NCI-H1436 (cell line): ENCODE data around the gene CCL1.

Experiments
- DNase-seq: peaks from one replicate; lab custom pipeline; 2025; lab: John Stamatoyannopoulos, UW

CCL1 gene, protein sequence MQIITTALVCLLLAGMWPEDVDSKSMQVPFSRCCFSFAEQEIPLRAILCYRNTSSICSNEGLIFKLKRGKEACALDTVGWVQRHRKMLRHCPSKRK

DNA sequence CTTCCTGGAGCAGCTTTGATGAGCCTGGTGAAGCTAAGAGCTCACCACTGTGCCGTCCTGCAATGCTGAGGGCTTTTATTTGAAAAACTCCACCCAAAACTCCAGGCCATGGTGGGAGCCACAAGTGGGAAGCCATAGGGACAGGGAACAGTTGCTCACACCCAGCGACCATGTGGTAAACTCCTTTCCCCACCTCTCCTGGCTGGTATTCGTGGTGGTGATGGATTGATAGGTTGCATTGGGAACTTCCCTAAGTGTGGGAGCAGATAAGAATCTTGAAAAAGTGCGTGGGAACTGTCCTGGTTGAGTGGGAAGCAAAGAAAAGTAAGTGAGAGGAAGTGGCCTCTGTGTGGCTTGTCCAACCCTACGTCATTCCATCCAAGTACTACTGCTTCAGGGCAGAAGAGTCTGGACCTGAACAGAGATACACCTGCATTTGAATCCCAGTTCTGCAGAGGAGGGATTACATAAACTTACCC lies at the start of gene CCL1:
Gene CCL1 (minus strand): TSS at position 51 of the 479 bp plus-strand sequence. CDS start 72 bp downstream, outside the sequence.
- DNase-seq = no peak

DNA sequence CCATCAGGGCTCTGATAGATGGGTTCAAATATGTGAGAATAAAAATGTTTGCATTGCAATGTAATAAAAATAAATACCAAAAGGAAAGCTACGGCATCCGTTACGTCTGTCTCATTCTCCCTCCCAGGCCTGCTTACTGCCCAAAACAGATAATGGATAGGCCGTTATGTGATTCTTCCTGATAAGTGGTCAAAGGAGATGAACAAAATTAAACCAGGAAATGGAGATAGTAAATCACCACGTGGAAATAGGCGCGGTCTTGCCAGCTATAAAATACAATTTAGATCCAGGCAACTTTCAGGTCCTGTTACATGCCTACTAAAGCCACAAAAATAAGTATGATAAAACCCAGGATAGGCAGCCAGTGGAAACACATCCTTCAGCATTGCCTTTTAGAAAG lies 49.5 kb upstream of the CCL1 start:
- DNase-seq = no peak

DNA sequence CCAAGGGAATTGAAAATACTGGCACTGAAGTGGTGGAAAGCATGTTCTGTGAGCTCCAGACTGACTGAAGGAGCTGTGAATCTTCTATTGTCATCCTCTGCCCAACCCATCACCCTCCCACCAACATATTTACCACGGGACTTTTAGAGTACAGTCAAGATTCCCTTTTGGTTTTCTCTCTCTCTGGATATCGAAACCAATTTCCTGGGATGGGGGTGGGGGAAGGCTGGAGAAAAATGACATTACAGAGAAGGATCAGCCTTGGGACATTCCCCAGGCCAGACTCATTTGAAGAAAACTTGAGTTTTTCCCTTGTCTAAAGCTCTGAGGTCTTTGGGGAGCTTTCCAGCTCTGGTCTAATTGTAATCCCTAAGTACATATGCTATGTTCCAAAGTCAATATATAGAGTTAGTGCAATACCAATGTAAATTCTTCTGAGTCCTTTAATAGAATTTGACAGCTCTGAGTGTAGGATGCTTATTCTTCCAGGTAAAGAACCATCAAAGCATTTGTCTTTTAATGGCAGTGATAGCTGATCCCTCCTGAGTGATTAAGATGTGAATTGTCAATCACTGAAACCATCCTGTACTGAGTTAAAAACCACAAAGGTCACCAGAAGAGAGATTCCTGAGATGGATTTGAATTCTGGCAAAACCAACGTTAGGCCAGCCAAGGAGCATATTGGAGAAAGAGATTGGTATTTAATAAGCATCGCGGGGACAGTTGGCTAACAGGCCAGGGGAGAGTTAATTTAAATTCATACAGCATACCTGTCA lies 48.8 kb upstream of the CCL1 start:
- no peak for DNase-seq

DNA sequence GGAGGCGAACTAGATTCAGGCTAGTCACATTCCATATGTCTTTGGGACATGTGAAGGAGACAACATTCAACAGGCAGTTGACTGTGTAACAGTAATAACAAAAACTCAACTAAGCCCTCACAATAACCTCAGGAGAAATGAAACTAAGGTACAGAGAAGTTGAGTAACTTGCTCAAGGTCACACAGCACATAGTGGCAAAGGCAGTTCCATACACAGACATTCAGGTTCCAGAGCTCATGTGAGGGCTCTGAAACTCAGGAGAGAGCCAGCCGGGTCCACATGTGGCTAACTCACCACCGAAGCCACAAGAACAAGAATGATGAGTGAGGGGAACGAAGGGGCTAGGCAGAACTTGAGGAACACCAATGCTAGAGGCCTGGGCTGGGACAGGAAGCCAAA lies 46.3 kb upstream of the CCL1 start:
- no peak for DNase-seq

DNA sequence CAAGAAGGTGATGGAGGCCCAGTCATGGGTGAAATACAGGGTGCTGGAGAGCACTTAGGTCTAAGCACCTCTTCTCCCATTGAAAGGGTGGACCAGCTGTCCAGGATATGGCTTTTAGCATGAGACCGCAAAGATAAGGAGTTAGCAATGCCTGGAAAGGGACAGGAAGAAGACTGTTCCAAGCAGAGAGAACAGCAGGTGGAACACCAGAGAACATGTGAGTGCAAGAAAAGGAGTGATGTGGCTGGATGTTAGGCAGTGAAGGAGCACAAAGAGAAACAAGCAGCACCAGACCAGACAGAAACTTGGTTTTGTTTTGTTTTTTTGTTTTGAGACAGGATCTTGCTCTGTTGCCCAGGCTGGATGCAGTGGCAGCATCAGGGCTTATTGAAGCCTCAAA lies 45.4 kb upstream of the CCL1 start:
- no peak for DNase-seq

DNA sequence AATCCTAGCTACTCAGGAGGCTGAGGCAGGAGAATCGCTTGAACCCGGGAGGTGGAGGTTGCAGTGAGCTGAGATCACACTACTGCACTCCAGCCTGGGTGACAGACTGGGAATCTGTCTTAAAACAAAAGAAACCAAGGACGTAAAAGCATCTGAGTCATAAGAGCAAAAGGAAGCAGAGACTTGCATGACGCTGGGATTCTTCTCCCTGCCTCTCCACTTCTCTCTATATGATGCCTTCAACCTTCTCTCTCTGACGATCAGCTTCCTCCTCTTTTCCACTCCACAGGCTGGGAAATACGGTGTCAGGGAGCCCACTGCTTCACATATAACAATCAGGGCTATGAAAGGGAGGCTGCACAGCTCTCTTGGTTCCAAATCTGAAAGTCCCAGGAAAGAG lies 43.2 kb upstream of the CCL1 start:
- DNase-seq = no peak

DNA sequence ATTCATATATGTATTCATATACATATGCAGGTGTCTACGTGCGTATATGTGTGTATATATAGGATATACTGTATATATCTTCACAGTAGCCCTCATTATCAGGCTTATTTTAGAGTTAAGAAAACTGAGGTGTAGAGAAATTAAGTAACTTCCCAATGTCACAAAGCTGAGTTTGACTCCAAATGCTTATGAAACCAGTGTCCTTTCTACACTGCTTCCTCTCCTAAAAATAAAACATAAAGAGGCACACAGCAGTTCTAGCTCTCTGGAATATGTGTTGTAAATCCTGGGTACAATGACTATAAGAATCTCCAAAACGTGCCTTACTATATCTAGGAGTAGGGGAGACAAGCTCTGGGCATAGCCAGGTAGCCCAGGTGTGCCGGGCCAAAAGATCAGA lies 40.0 kb upstream of the CCL1 start:
- no peak for DNase-seq

DNA sequence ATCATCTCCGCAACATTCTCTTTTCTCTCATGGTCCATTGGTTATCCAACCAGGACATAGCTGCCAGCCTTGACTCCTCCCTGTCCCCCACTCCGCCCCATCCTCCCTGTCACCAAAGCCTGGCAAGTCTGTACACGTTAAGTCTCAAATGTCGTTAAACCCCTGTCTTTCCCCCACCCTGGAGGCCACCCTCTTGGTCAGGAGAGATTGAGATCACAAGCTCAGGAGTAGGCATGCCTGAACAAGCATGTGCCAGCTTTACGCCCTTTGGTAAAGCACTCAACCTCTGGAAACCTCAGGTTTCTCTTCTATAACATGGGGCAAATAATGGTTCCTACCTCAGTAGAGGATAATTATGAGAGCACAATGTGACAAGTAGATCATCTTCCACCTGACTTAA lies 38.1 kb upstream of the CCL1 start:
- no peak for DNase-seq

DNA sequence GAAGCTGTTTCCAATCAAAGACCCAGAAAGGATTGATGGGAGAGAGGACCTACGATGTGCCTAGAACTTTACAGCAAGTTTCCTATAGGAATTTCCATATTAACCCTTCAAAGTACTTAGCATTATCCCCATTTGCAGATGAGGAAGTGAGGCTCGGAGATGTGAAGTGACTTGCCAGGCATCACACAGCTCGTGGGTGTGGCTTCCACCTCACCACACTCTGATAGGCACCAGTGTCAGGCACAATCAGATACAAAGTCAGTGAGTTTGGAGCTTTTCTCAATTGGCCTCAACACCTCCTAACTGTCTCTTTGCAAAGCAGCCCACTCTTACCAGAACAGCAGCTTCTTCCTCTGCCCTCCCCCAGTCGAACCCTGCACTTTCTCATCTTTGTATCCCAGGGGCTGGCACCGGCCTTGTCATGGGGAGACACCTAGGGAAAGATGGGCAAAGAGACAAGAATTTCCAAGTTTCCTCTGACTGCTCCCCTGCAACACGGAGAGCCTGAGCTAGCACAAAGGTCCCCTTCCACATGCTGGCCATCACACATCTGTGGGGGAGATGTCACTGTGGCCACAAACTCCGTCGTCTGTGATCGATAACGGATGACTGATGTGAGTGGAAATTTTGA lies 37.4 kb upstream of the CCL1 start:
- no peak for DNase-seq

DNA sequence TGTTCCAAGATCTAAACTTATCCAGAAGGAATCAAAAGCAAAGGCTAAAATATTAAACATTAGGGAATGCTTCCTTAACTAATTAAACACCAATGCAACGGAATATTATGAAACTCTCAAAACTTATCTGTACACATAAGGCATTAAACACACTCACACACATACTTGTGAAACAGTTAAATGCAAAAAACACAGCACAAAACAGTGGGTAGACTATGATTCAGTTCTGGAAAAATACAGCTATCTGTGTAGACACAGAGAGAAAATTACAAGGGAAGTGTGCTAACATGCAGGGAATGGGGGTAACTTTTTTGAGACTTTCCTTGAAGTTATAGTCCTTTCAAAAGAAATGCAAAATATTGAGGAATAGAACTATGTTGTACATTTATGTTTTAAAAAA lies 36.7 kb upstream of the CCL1 start:
- no peak for DNase-seq

DNA sequence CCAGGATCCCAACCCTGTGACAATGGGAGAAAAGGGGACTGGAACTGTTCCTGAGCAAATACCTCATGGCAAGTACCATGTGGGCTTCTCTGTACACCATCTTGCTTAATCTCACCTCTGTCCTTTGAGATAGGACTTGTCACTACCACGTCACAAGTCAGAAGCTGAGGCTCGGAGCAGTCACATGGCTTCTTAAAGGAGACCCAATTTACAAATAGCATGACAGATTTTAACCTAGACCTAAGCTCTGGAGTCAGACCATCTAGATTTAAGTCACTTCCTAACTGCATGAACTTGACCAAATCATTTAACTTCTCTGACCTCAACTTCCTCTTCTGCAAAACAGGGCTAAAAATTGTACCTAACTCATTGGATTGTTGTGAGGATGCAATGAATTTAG lies 36.0 kb upstream of the CCL1 start:
- no peak for DNase-seq

DNA sequence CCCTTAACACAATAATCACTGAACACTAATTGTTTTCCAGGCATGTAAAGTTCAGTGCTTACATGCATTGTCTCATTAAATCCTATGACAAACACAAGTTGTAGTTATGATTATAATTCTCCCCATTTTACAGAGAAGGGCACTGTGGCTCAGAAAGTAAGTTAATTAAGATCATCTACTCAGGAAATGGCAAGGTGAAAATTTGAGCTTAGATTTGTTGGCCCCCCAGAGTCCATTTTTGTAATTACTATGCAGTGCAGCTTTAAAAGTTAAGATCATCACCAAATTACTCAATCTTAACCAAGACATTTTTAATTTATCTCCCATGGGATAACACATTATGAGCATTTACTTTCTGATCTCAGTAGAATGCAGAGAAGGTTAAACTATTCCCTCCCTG lies 34.2 kb upstream of the CCL1 start:
- no peak for DNase-seq

DNA sequence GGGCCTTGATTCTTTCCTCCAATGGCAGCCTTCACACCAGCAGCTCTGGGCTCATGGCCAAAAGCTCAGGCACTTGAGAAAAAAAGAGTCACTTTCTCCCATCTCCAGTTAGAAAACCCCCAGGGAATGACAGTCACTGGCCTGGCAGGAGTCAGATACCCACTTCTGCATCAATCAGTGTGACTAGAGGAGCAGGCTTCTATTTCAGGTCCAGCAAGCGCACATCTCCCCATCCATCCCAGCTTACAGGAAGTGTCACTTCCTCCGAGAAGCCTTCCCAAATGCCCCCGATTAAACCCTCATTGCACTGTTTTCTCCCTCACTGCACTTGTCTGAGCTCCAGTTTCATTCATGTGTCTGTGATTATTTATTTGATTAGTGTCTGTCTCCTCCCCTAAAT lies 30.4 kb upstream of the CCL1 start:
- DNase-seq = no peak

DNA sequence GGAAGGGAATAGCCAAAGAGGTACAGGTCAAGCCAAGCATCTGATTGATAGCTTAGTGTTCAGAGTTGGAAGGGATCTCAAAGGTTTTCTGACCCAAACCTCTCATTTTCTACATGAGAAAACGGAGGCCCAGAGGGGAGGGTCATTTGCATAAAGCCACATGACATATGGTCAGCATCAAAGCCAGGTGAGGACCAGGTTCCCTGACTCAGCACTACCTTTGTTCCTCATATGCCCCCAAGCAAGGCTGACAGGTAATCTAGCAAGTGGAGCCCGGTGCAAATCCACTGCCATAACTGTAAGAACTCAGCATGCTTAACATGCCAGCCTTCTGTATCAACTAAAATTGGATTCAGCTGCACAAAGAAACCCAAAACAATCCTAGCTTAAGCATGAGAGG lies 28.2 kb upstream of the CCL1 start:
- no peak for DNase-seq

DNA sequence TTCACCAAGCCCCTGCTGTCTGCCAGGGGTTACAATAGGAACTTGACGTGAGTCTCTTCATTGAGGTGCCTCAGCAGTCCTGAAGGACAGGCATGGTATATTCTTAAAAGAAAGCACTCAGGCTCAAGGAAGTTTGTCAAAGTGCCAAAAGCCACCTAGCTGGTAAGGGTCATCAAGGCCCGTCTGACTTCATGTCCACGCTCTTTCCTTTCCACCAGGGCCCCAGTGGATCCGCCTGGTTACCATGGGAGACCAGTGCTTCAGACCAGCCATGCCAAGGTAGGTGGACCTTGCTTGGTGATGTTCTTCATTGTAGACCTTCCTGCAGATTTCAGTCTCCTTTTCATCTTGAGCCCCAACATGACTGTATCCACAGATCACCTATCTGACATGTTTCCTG lies 27.6 kb upstream of the CCL1 start:
- DNase-seq = no peak

DNA sequence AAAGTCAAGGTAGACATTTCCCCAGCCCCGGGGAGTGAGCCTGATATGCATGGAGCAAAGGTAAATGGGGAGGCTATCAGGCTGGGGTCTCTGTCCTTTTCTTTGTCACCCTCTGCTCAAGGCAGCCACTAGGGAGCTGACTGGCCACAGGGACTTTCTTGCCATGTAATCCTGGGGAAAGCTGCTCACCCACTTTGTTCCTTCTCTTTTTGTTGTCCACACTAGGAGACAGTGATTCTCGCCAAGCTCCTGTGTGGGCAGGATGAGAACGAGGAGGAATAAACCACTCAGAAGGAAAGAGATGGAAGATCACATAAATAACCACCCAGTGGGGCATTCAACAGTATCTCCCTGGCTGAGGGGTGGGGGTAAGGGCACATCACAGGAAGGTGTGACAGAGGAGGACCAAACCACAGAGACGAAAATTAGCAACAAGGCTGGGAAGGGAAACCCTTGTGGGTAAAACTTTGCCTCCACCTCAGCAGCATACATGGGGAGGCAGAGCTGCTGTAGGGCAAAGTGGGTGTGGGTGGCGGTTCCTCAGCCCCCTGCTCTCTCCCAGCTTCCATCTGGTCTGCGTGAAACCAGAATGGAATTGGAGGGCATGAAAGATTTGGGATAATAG lies 26.2 kb upstream of the CCL1 start:
- DNase-seq = no peak

DNA sequence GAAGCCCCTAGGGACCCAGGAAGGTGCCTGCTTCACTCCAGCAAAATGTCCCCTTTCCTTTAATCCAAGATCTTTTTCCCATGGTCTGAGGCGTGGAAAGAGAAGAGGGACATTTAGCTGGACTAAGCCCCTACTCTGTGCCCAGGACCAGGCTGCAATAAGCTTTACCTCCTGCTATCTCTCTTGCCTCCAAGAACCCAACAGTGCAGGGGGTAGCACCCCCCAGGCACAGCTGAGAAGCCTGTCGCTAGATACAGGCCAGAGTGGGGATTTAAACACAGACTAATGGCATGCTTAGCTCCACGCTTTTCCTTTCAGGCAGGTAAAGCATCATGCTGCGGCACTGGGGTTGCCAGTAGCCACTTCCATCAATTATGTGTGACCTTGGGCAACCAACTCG lies 24.5 kb upstream of the CCL1 start:
- no peak for DNase-seq

DNA sequence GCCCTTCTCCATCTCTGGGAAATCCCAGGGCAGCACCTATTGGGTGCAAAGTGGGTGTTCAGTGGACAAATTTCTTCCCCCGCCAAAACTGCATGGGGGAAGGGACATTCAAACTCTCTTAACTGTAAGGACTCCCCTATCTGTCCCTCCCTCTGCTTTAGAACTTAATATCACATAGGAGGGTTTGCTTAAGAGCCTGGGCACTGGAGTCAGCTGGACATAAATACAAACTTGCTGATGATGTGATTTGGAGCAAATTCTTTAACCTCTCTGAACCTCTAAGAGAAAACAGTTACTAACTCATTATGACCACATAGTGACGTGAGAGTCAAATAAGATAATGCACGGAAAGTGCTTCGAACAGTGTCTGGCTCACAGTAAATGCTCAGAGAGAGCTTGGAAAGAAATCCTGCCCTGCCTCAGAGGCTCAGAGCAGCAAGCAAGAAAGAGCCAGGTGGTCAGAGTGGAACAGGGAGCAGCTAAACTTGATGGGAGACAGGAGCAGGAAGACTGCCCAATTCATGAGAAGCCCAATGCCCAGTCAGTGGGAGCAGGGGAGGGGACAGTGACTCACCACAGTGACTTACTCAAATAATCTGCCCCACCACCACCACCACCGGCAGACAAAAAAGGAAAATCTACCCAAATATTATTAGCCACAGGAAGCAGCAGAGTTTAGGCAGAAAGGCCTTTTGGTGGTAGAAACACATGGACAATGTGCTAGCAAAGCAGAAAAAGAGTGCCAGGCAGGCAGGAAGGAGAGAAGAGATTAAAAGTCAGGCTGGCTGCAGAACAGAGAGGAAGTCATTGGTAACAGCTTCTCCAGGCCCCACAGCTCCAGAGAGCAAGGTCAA lies 23.9 kb upstream of the CCL1 start:
- DNase-seq = no peak

DNA sequence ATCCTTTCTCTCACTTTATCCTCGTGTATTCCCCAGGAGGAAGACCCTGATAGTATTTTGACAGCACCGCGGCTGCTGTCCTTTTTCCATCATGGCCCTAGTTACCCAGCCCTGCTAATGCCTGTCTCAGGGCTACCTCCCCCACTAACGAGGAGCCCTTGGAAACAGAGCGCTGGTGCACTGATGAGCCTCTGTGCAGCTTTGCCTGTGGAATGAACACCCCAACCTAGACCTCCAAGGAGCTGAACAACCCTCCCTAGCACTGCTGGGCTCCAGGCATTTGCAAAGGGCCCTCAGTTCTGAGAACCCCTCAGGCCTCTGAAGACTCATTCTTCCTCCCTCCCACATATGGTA lies 23.3 kb upstream of the CCL1 start:
- no peak for DNase-seq

DNA sequence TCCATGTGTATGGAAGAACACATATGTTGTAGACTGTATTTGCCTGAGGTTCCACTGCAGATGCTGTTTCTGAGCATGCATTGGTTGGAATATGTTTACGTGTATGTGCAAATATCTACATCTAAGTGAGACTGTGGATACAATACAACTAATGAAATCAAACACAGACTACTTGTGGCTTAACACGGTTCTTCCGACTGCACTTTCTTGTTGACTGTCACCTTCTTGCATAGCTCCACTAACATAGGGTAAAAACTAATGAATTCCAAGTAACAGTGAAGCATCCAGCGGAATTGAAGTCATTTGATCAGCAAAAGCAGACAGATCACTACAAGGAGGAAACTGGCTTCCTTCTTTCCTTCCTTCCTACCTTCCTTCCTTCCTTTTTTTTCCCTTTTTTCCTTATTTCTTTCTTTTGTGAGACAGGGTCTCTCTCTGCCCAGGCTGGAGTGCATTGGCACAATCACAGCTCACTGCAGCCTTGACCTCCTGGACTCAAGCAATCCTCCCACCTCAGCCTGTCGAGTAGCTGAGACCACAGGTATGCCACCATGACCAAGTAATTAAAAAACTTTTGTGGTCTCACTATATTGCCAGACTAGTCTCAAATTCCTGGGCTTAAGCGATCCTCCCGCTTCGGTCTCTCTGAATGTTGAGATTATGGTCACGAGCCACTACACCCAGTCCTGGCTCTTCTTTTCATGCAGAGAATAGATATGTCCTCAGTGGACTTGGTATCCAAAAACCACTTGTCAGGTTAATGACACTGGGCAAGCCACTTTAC lies 22.0 kb upstream of the CCL1 start:
- no peak for DNase-seq

DNA sequence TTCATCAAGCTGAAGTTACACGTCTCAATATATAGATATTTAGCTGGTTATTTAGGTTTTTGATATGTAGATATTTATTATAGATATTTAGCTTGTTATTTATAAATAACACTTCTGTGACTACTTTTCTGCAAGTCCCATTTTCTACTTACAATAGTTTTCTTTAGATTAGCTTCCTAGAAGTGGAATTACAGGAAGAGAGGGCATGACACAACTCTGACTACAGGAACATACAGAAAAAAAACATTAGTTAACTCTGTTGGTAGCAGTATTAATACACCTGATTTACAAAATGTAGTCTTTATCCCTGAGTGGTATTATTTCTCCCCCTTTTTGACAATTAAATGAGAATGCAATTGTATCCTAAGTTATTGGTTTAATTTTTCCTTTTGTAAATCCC lies 21.2 kb upstream of the CCL1 start:
- no peak for DNase-seq

DNA sequence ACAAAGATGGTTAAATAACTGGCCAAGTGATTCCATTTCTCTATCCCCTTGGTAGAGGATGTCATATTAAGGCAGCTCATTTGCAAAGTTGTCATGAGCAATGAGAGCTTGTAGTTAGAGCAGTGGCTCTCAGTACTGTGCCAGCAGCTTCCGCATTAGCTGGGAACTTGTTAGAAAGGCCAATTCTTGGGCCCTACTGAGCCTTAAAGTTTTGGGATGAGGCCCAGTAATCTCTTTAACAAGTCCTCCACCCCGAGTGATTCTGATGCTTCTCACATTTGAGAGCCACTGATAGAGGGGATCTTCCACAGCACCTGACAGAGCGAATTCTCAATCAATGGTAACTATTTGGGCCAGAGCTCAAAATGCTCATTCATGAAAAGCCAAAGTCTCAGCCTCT lies 20.2 kb upstream of the CCL1 start:
- no peak for DNase-seq
